Panc1 (cell line): ENCODE data around the gene HCLS1. TPM values are rescaled to one million over a fixed set of nuclear protein-coding genes. Genes with fewer than 3 reads are reported as not detected.

ENCODE experiments used
- ATAC-seq: fragments of 200-7000 bp; cut with Tn5 transposase; 2 replicates; pipeline ENCODE4 v1.9.1; 2020; ENCODE audit warnings: mild to moderate bottlenecking, moderate library complexity
- BruUV-seq: library from RNA; stranded (reverse); fragments of 400-500 nt; replicated peaks from 2 replicates; lab custom pipeline; 2021; lab: Mats Ljungman, UMichigan
- CTCF ChIA-PET: fragments of 300-600 bp; sonication (Branson Sonifier 250); formaldehyde crosslinking; loops from one replicate; lab custom pipeline; 2022; ENCODE audit warnings: antibody characterized with exemption; lab: Charles Lee
- POLR2A ChIA-PET: fragments of 300-600 bp; sonication (Branson Sonifier 250); formaldehyde crosslinking; loops from one replicate; lab custom pipeline; 2022; ENCODE audit warnings: antibody characterized with exemption; lab: Charles Lee
- DNase-seq: peaks from one replicate; pipeline ENCODE4 v3.0.0-alpha.2; 2010; ENCODE audit warnings: low read depth, low spot score
- H3K27ac ChIP-seq: 2 replicates; pipeline ENCODE4 v1.5.1; 2011; ENCODE audit warnings: mild to moderate bottlenecking, low read length, inconsistent platforms
- H3K27me3 ChIP-seq: fragments of 200-500 bp; sonication (Bioruptor generic); 2 replicates; pipeline ENCODE4 v1.6.0; 2014; ENCODE audit warnings: low read length, inconsistent platforms; ENCODE audit not compliant: control insufficient read depth, insufficient read depth
- H3K36me3 ChIP-seq: fragments of 200-500 bp; sonication (Bioruptor generic); 2 replicates; pipeline ENCODE4 v1.5.1; 2014; ENCODE audit warnings: inconsistent platforms, mild to moderate bottlenecking, low read length, moderate library complexity; ENCODE audit not compliant: control insufficient read depth, insufficient read depth
- H3K4me1 ChIP-seq: 2 replicates; pipeline ENCODE4 v1.5.1; 2011; ENCODE audit warnings: inconsistent platforms, mild to moderate bottlenecking, low read length, moderate library complexity; ENCODE audit not compliant: control insufficient read depth, insufficient read depth
- H3K4me3 ChIP-seq, 2 experiments: 2 replicates each; pipeline ENCODE4 v1.5.1; 2011 to 2012; ENCODE audit warnings: low read depth in 2 of 2, low read length in 2 of 2, mild to moderate bottlenecking in 2 of 2, inconsistent platforms in 1 of 2, moderate library complexity in 1 of 2
- H3K9me3 ChIP-seq: fragments of 200-500 bp; sonication (Bioruptor generic); 2 replicates; pipeline ENCODE4 v1.5.1; 2014; ENCODE audit warnings: low read depth, mild to moderate bottlenecking, inconsistent platforms, low read length, moderate library complexity; ENCODE audit not compliant: control insufficient read depth, insufficient read depth
- CTCF ChIP-seq: fragments of 450-650 bp; IDR thresholded peaks from 2 replicates; pipeline ENCODE4 v1.5.1; 2017; ENCODE audit warnings: mild to moderate bottlenecking
- POLR2AphosphoS5 ChIP-seq: IDR thresholded peaks from 2 replicates; pipeline ENCODE4 v1.6.1; 2012; ENCODE audit warnings: mild to moderate bottlenecking, low read depth, low read length, moderate library complexity
- REST ChIP-seq, 2 experiments: IDR thresholded peaks; 2 replicates each; pipeline ENCODE4 v1.6.1; 2011 to 2012; ENCODE audit warnings: low read depth in 2 of 2, control low read depth in 1 of 2, low read length in 1 of 2, mild to moderate bottlenecking in 1 of 2, moderate library complexity in 1 of 2; ENCODE audit not compliant: insufficient read depth in 1 of 2
- SIN3A ChIP-seq: IDR thresholded peaks from 2 replicates; pipeline ENCODE4 v1.6.1; 2012; ENCODE audit warnings: low read depth, mild to moderate bottlenecking, low read length, moderate library complexity, borderline replicate concordance; ENCODE audit not compliant: insufficient read depth
- TCF7L2 ChIP-seq: IDR thresholded peaks from 2 replicates; pipeline ENCODE4 v1.6.1; 2011; ENCODE audit warnings: mild to moderate bottlenecking, low read depth, low read length, inconsistent platforms
- in situ Hi-C: cut with HindIII; loops from 2 replicates; pipeline ENCODE4 v1.10.0; 2016; ENCODE audit warnings: low sequenced_read_pairs, low pct_unique_long_range_greater_than_20kb
- intact Hi-C: fragments of 100-400 bp; cut with micrococcal nuclease; formaldehyde crosslinking; loops from one replicate; pipeline ENCODE4 v1.10.0; 2022; ENCODE audit not compliant: unreplicated experiment
- total RNA-seq: library from RNA; stranded (reverse); gene quantifications from one replicate; pipeline ENCODE4 v1.2.1, GENCODE V29; 2021; ENCODE audit not compliant: unreplicated experiment

Gene HCLS1
- total RNA-seq, 1 experiment from 2014 or later, result 0.85 TPM

- CTCF ChIA-PET, result interaction anchor here (1.0 kb wide), 1 partner anchor 102 kb away, joined by 6 read pairs; no protein-coding TSS in a partner anchor
- Histone ChIP-seq H3K4me1 (no peaks in the 10 kb centered on the region), H3K36me3 (no peaks in the 10 kb centered on the region), H3K9me3 (no peaks in the 10 kb centered on the region), H3K27ac (no peak overlapping the region), H3K4me3 (no peak overlapping the region), H3K27me3 (peaks cover 2% of the 10 kb centered on the region; the same call in 1 of the 2 replicates)
- no peak for ATAC-seq
- POLR2A ChIA-PET, result interaction anchor here (0.6 kb wide), 1 partner anchor 619 kb away, joined by 3 read pairs; no protein-coding TSS in a partner anchor
- intact Hi-C loops, result no loop called here
- in situ Hi-C loops, result no loop called here
- TF ChIP-seq TCF7L2 (no peak), CTCF (no peak), POLR2AphosphoS5 (no peak), REST (IDR thresholded peaks at IDR 0.05; ENCODE audit: insufficient read depth in 1 of 2, low read depth in 2 of 2, low read length in 1 of 2) (no peak), SIN3A (no peak)
- DNase-seq, result no peak
- BruUV-seq, result no TSS peak
Measured at GRCh38 chr3:121648219-121648958, 12.3 kb downstream of the HCLS1 start.

- peaks cover 2% of the 10 kb centered on the region; the same call in 1 of the 2 replicates for H3K27me3 ChIP-seq
- no TSS peak for BruUV-seq
- ChIA-PET CTCF (interaction anchor here (0.5 kb wide), 1 partner anchor 614 kb away, joined by 7 read pairs; no protein-coding TSS in a partner anchor), POLR2A (no interaction called here)
- no peak overlapping the region for H3K4me3 ChIP-seq
- H3K36me3 ChIP-seq, result no peaks in the 10 kb centered on the region
- TF ChIP-seq TCF7L2 (no peak), CTCF (no peak), REST (IDR thresholded peaks at IDR 0.05; ENCODE audit: insufficient read depth in 1 of 2, low read depth in 2 of 2, low read length in 1 of 2) (no peak), POLR2AphosphoS5 (no peak), SIN3A (no peak)
- intact Hi-C loops, result no loop called here
- no peak overlapping the region for H3K27ac ChIP-seq
- no peaks in the 10 kb centered on the region for H3K4me1 ChIP-seq
- no peak for DNase-seq
- no peak for ATAC-seq
- in situ Hi-C loops, result no loop called here
- H3K9me3 ChIP-seq, result no peaks in the 10 kb centered on the region
Measured at GRCh38 chr3:121645054-121645453, 15.6 kb downstream of the HCLS1 start.
